K562 (cell line): ENCODE measurements around the gene MED22. TPM values are rescaled to one million over a fixed set of nuclear protein-coding genes. Genes with fewer than 3 reads are reported as not detected.

Experiments used
- BMI1 ChIP-seq: fragments of 150-350 bp; IDR thresholded peaks from 2 replicates; pipeline ENCODE4 v1.6.1; 2014; ENCODE audit warnings: low read length
- C11orf30 ChIP-seq: fragments of 450-650 bp; IDR thresholded peaks from 2 replicates; pipeline ENCODE4 v1.6.1; 2016; ENCODE audit warnings: low read depth, mild to moderate bottlenecking
- EHMT2 ChIP-seq: fragments of 450-650 bp; IDR thresholded peaks from 2 replicates; pipeline ENCODE4 v1.6.1; 2018; ENCODE audit warnings: antibody characterized with exemption
- HDAC3 ChIP-seq: fragments of 450-650 bp; IDR thresholded peaks from 2 replicates; pipeline ENCODE4 v1.6.1; 2018; ENCODE audit warnings: borderline replicate concordance, mild to moderate bottlenecking, moderate library complexity; ENCODE audit not compliant: partially characterized antibody
- MYC ChIP-seq, 2 experiments: fragments of 250-450 bp in 1 of 2; sonication (Bioruptor Pico) in 1 of 2; IDR thresholded peaks; 2 replicates each; pipeline versions ENCODE4 v1.5.1 to v1.6.1; 2012 to 2021; ENCODE audit warnings: low read depth in 2 of 2, borderline replicate concordance in 1 of 2, improper control_type of control experiment in 1 of 2, low read length in 1 of 2, mild to moderate bottlenecking in 1 of 2, moderate library complexity in 1 of 2
- PHTF2 ChIP-seq: fragments of 250-450 bp; sonication (Bioruptor Pico); IDR thresholded peaks from 2 replicates; pipeline ENCODE4 v1.5.0; 2021; ENCODE audit warnings: mild to moderate bottlenecking
- POLR2AphosphoS2 ChIP-seq: IDR thresholded peaks from 2 replicates; pipeline ENCODE4 v1.6.1; 2012; ENCODE audit warnings: low read length, improper control_type of control experiment
- RAD21 ChIP-seq, 2 experiments: fragments of 250-450 bp in 1 of 2; fragments of 450-650 bp in 1 of 2; sonication (Bioruptor Pico) in 1 of 2; formaldehyde crosslinking in 1 of 2; IDR thresholded peaks in 1 of 2; conservative IDR thresholded peaks in 1 of 2; 2 replicates each; pipeline versions ENCODE4 v1.4.0 to v1.8.0; 2020 to 2022; ENCODE audit warnings: mild to moderate bottlenecking in 2 of 2, moderate library complexity in 1 of 2
- polyA plus RNA-seq, 8 experiments: library from polyadenylated mRNA; depleted of rRNA in 4 of 8; stranded (reverse) in 5 of 8; unstranded in 3 of 8; fragments of >200 nt; fragmentation: Nextera tagmentation in 2 of 8; fragmentation: Illumina TruSeq in 1 of 8; extraction: Ambion mirVana in 2 of 8; extraction: Trizol in 1 of 8; gene quantifications; 2 replicates each; pipeline versions ENCODE4 v1.2.1 to v1.2.3, GENCODE V29; 2011 to 2014; ENCODE audit warnings: inconsistent platforms in 1 of 8, missing spikeins in 1 of 8
- total RNA-seq, 7 experiments: library from RNA; depleted of rRNA in 6 of 7; stranded (reverse); fragments of >200 nt in 6 of 7; fragmentation: Illumina TruSeq in 2 of 7; extraction: Trizol in 2 of 7; gene quantifications; 2 replicates each; pipeline versions ENCODE4 v1.2.1 to v1.2.3, GENCODE V29; 2011 to 2021; ENCODE audit warnings: low replicate concordance in 1 of 7
- TF ChIP-seq, protein P1 (sequence below), 3 experiments: IDR thresholded peaks in 2 of 3; conservative IDR thresholded peaks in 1 of 3; 2 replicates each; pipeline ENCODE4 v1.5.1; 2011 to 2012; ENCODE audit warnings: low read length in 3 of 3, mild to moderate bottlenecking in 3 of 3, control low read depth in 2 of 3, improper control_type of control experiment in 1 of 3, inconsistent platforms in 1 of 3, low read depth in 1 of 3, mixed read lengths in 1 of 3, moderate library complexity in 1 of 3; ENCODE audit not compliant: insufficient read depth in 2 of 3
- TF ChIP-seq, protein P2 (sequence below): IDR thresholded peaks from 2 replicates; pipeline ENCODE4 v1.6.1; 2011; ENCODE audit warnings: borderline replicate concordance, low read depth, mild to moderate bottlenecking, moderate library complexity, low read length; ENCODE audit not compliant: insufficient read depth, poor library complexity, severe bottlenecking
- TF ChIP-seq, protein P3 (sequence below): fragments of 450-650 bp; IDR thresholded peaks from 2 replicates; pipeline ENCODE4 v1.6.1; 2017; ENCODE audit warnings: antibody characterized with exemption, mild to moderate bottlenecking
- TF ChIP-seq, protein P4 (sequence below): fragments of 450-650 bp; formaldehyde crosslinking; IDR thresholded peaks from 2 replicates; pipeline ENCODE4 v1.4.0; 2020; ENCODE audit warnings: mild to moderate bottlenecking, moderate library complexity
- TF ChIP-seq, protein P5 (sequence below): fragments of 450-650 bp; IDR thresholded peaks from 2 replicates; pipeline ENCODE4 v1.6.1; 2018; ENCODE audit not compliant: partially characterized antibody

Gene MED22
- total and polyA plus RNA-seq, 9 of the 15 experiments (the other 6 are each of a cell fraction or from before 2014, with no cell fraction given), result 0.73 to 35.6 (median 22.3) TPM

DNA sequence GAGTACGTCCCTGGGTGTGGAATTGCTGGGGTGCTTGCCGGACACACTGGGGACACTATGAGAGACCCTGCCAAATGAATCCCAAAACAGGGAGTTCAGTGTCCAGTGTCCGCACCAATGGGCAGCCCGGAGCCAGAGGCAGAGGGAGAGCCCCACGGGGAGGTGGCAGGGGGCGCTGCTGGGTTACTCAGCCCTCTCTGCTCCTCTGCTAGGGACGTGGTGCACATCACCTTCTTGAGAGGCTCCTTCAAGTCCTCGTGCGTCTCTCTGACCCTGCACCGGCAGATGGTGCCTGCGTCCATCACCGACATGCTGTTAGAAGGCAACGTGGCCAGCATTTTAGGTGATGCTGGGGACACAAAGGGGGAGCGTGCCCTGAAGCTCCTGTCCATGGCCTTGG lies 49.0 kb upstream of the MED22 start (continued):
- TF ChIP-seq RAD21 (CRISPR knock-in tag; conservative IDR thresholded peaks at IDR 0.05 in 1 of 2, IDR thresholded peaks at IDR 0.05 in 1 of 2) (peak in 1 of 2 experiments; percentile 53; a peak in 2 of 4 replicates), POLR2AphosphoS2 (no peak), EHMT2 (no peak), HDAC3 (no peak), BMI1 (no peak), C11orf30 (no peak), PHTF2 (CRISPR knock-in tag) (no peak), MYC (IDR thresholded peaks at IDR 0.05; ENCODE audit: low read depth, low read length) (no peak), MYC (CRISPR knock-in tag; IDR thresholded peaks at IDR 0.05; ENCODE audit: borderline replicate concordance, low read depth) (no peak)
- TF ChIP-seq, protein P1, sequence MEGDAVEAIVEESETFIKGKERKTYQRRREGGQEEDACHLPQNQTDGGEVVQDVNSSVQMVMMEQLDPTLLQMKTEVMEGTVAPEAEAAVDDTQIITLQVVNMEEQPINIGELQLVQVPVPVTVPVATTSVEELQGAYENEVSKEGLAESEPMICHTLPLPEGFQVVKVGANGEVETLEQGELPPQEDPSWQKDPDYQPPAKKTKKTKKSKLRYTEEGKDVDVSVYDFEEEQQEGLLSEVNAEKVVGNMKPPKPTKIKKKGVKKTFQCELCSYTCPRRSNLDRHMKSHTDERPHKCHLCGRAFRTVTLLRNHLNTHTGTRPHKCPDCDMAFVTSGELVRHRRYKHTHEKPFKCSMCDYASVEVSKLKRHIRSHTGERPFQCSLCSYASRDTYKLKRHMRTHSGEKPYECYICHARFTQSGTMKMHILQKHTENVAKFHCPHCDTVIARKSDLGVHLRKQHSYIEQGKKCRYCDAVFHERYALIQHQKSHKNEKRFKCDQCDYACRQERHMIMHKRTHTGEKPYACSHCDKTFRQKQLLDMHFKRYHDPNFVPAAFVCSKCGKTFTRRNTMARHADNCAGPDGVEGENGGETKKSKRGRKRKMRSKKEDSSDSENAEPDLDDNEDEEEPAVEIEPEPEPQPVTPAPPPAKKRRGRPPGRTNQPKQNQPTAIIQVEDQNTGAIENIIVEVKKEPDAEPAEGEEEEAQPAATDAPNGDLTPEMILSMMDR (IDR thresholded peaks at IDR 0.05 in 2 of 3, conservative IDR thresholded peaks at IDR 0.05 in 1 of 3; ENCODE audit: insufficient read depth in 2 of 3, low read depth in 1 of 3, low read length in 3 of 3), result peak; percentile 70 to 74 (median 70)
- TF ChIP-seq, protein P2, sequence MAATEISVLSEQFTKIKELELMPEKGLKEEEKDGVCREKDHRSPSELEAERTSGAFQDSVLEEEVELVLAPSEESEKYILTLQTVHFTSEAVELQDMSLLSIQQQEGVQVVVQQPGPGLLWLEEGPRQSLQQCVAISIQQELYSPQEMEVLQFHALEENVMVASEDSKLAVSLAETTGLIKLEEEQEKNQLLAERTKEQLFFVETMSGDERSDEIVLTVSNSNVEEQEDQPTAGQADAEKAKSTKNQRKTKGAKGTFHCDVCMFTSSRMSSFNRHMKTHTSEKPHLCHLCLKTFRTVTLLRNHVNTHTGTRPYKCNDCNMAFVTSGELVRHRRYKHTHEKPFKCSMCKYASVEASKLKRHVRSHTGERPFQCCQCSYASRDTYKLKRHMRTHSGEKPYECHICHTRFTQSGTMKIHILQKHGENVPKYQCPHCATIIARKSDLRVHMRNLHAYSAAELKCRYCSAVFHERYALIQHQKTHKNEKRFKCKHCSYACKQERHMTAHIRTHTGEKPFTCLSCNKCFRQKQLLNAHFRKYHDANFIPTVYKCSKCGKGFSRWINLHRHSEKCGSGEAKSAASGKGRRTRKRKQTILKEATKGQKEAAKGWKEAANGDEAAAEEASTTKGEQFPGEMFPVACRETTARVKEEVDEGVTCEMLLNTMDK, result no peak
- TF ChIP-seq, protein P3, sequence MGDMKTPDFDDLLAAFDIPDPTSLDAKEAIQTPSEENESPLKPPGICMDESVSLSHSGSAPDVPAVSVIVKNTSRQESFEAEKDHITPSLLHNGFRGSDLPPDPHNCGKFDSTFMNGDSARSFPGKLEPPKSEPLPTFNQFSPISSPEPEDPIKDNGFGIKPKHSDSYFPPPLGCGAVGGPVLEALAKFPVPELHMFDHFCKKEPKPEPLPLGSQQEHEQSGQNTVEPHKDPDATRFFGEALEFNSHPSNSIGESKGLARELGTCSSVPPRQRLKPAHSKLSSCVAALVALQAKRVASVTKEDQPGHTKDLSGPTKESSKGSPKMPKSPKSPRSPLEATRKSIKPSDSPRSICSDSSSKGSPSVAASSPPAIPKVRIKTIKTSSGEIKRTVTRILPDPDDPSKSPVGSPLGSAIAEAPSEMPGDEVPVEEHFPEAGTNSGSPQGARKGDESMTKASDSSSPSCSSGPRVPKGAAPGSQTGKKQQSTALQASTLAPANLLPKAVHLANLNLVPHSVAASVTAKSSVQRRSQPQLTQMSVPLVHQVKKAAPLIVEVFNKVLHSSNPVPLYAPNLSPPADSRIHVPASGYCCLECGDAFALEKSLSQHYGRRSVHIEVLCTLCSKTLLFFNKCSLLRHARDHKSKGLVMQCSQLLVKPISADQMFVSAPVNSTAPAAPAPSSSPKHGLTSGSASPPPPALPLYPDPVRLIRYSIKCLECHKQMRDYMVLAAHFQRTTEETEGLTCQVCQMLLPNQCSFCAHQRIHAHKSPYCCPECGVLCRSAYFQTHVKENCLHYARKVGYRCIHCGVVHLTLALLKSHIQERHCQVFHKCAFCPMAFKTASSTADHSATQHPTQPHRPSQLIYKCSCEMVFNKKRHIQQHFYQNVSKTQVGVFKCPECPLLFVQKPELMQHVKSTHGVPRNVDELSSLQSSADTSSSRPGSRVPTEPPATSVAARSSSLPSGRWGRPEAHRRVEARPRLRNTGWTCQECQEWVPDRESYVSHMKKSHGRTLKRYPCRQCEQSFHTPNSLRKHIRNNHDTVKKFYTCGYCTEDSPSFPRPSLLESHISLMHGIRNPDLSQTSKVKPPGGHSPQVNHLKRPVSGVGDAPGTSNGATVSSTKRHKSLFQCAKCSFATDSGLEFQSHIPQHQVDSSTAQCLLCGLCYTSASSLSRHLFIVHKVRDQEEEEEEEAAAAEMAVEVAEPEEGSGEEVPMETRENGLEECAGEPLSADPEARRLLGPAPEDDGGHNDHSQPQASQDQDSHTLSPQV, result no peak
- TF ChIP-seq, protein P4, sequence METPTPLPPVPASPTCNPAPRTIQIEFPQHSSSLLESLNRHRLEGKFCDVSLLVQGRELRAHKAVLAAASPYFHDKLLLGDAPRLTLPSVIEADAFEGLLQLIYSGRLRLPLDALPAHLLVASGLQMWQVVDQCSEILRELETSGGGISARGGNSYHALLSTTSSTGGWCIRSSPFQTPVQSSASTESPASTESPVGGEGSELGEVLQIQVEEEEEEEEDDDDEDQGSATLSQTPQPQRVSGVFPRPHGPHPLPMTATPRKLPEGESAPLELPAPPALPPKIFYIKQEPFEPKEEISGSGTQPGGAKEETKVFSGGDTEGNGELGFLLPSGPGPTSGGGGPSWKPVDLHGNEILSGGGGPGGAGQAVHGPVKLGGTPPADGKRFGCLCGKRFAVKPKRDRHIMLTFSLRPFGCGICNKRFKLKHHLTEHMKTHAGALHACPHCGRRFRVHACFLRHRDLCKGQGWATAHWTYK (CRISPR knock-in tag), result no peak
- TF ChIP-seq, protein P5, sequence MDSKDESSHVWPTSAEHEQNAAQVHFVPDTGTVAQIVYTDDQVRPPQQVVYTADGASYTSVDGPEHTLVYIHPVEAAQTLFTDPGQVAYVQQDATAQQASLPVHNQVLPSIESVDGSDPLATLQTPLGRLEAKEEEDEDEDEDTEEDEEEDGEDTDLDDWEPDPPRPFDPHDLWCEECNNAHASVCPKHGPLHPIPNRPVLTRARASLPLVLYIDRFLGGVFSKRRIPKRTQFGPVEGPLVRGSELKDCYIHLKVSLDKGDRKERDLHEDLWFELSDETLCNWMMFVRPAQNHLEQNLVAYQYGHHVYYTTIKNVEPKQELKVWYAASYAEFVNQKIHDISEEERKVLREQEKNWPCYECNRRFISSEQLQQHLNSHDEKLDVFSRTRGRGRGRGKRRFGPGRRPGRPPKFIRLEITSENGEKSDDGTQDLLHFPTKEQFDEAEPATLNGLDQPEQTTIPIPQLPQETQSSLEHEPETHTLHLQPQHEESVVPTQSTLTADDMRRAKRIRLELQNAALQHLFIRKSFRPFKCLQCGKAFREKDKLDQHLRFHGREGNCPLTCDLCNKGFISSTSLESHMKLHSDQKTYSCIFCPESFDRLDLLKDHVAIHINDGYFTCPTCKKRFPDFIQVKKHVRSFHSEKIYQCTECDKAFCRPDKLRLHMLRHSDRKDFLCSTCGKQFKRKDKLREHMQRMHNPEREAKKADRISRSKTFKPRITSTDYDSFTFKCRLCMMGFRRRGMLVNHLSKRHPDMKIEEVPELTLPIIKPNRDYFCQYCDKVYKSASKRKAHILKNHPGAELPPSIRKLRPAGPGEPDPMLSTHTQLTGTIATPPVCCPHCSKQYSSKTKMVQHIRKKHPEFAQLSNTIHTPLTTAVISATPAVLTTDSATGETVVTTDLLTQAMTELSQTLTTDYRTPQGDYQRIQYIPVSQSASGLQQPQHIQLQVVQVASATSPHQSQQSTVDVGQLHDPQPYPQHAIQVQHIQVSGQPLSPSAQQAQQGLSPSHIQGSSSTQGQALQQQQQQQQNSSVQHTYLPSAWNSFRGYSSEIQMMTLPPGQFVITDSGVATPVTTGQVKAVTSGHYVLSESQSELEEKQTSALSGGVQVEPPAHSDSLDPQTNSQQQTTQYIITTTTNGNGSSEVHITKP, result no peak
